Measurements from ENCODE around the gene FHL3. TPM values are rescaled to one million over a fixed set of nuclear protein-coding genes. Genes with fewer than 3 reads are reported as not detected.

FHL3 gene
- total and polyA plus RNA-seq, 2 of the 8 experiments (the other 6 are each of a cell fraction or from before 2014, with no cell fraction given) = 14.3 to 35.6 TPM

GRCh38 chr1:38027201-38028104 is 22.1 kb upstream of the FHL3 start:
- Histone ChIP-seq H4K5ac (ENCODE audit: insufficient read length, low read depth, low read length) (no peak overlapping the region), H2BK20ac (ENCODE audit: low read length) (no peak overlapping the region), H3K23ac (ENCODE audit: insufficient read length) (no peak overlapping the region), H3K9ac (replicated peaks in 1 of 4; ENCODE audit: extremely low read depth in 1 of 4, low read depth in 3 of 4, low read length in 3 of 4) (no peak overlapping the region), H3K14ac (ENCODE audit: insufficient read length) (no peak overlapping the region), H4K91ac (replicated peaks; ENCODE audit: insufficient read length, low read length) (no peak overlapping the region), H3K18ac (ENCODE audit: extremely low read depth, low read length) (no peak overlapping the region), H3K79me1 (ENCODE audit: low read depth, low read length) (no peaks in the 10 kb centered on the region), H3K4me3 (ENCODE audit: extremely low read depth in 1 of 4, insufficient read depth in 2 of 4, low read depth in 3 of 4, low read length in 4 of 4) (no peak overlapping the region), H3K4ac (replicated peaks; ENCODE audit: insufficient read length, low read depth, low read length) (no peak overlapping the region), H3K56ac (replicated peaks; ENCODE audit: insufficient read length, low read depth, low read length) (no peak overlapping the region), H4K8ac (ENCODE audit: extremely low read depth, insufficient read depth, low read length) (no peak overlapping the region), H2AK5ac (ENCODE audit: low read depth, low read length) (no peak overlapping the region), H3K4me1 (replicated peaks in 1 of 4; ENCODE audit: control insufficient read depth in 3 of 4, insufficient read depth in 4 of 4, low read length in 3 of 4) (peaks cover 12 to 36% (median 25%) of the 10 kb centered on the region in 4 experiments), H3K23me2 (ENCODE audit: low read depth, low read length) (no peaks in the 10 kb centered on the region), H4K20me1 (replicated peaks in 1 of 2; ENCODE audit: control insufficient read depth in 1 of 2, insufficient read depth in 2 of 2, low read length in 2 of 2) (peaks cover 0 to 2% of the 10 kb centered on the region in 2 experiments), H3K4me2 (ENCODE audit: insufficient read depth in 1 of 2, low read depth in 2 of 2, low read length in 2 of 2) (no peak overlapping the region), H2BK15ac (ENCODE audit: low read length) (peak overlapping the region; percentile 62; the same call in 1 of the 2 replicates), H3K9me3 (ENCODE audit: insufficient read depth in 2 of 2, low read depth in 1 of 2, low read length in 1 of 2) (no peaks in the 10 kb centered on the region), H3K27ac (ENCODE audit: low read depth, low read length) (no peak overlapping the region), H2BK12ac (ENCODE audit: low read depth, low read length) (no peak overlapping the region; the same call in 1 of the 2 replicates), H2BK120ac (replicated peaks; ENCODE audit: low read depth, low read length) (no peak overlapping the region), H3K79me2 (ENCODE audit: control insufficient read depth in 1 of 2, insufficient read depth in 2 of 2, low read length in 2 of 2) (no peaks in the 10 kb centered on the region), H2AFZ (ENCODE audit: low read length) (no peak overlapping the region), H2BK5ac (ENCODE audit: low read depth, low read length) (peak overlapping the region; percentile 35; the same call in 1 of the 2 replicates), H3K36me3 (ENCODE audit: control insufficient read depth in 2 of 4, insufficient read depth in 4 of 4, low read length in 3 of 4) (peaks cover 17 to 29% (median 27%) of the 10 kb centered on the region in 4 experiments), H3K27me3 (replicated peaks in 1 of 4; ENCODE audit: control insufficient read depth in 3 of 4, extremely low read depth in 1 of 4, insufficient read depth in 3 of 4, low read length in 3 of 4) (no peaks in the 10 kb centered on the region)
- TF ChIP-seq POLR2AphosphoS5 (IDR thresholded peaks at IDR 0.05; ENCODE audit: low read depth, low read length) (peak; percentile 45; the same call in 1 of the 2 replicates), ATF2 (IDR thresholded peaks at IDR 0.05; ENCODE audit: low read length) (no peak)
- DNase-seq (ENCODE audit: low read depth in 1 of 2, low spot score in 2 of 2) = no peak
- ChIA-PET CTCF (ENCODE audit: partially characterized antibody) (interaction anchor here (0.6 to 7.2 kb wide), 49 partner anchors 9 to 817 kb away, joined by 3 to 88 read pairs (median 3); partner anchors contain the start of gene SF3A3), POLR2A (ENCODE audit: partially characterized antibody) (interaction anchor here (0.8 to 6.3 kb wide), 14 partner anchors 11 to 260 kb away, joined by 3 to 59 read pairs (median 3); partner anchors contain the start of genes POU3F1 and UTP11)
- WGBS, 2 experiments (ENCODE audit: extremely low coverage in 1 of 2, insufficient coverage in 1 of 2, insufficient read length in 1 of 2, insufficient replicate concordance in 2 of 2, low coverage in 1 of 2, low lambda C conversion rate in 2 of 2, missing lambda C conversion rate in 1 of 2) = 87% methylated on average over 19 of the region's 19 CpGs; no CpG with 5 or more reads in 1 of the 2 experiments
- FAIRE-seq = no peak
